ENCODE results near the gene CXCL1. TPM values are rescaled to one million over a fixed set of nuclear protein-coding genes. Genes with fewer than 3 reads are reported as not detected.
A peak's percentile ranks its signal among the peaks of the same experiment; 100 is the strongest.

The CXCL1 gene
- total RNA-seq, 1 donor: 134 TPM

DNA sequence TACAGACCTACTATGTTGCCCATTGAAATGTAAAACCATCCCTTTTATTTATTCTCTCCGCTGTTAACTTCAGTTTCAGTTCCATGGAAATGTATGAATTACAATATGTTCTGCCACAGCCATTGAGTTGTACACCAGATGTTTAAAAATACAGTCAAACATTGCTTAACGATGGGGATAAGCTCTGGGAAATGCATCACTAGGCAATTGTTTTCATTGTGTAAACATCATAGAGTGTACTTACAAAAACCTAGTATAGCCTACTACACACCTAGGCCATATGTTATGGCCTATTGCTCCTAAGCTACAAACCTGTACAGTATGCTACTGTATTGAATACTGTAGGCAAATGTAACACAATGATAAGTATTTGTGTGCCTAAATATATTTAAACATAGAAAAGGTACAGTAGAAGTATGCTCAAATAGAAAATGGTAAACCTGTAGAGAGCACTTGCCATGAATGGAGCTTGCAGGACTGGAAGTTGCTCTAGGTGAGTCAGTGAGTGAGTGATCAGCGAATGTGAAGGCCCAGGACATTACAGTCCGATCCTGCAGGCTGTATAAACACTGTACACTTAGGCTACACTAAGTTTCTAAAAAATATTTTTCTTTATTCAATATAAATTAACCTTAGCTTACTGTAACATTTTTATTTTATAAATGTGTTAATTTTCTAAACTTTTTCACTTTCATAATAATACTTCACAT, 18.8 kb upstream of the CXCL1 start:
- H3K4me3 ChIP-seq (ENCODE audit: low read depth, low read length): no peak overlapping the region
- TF ChIP-seq, protein P1, sequence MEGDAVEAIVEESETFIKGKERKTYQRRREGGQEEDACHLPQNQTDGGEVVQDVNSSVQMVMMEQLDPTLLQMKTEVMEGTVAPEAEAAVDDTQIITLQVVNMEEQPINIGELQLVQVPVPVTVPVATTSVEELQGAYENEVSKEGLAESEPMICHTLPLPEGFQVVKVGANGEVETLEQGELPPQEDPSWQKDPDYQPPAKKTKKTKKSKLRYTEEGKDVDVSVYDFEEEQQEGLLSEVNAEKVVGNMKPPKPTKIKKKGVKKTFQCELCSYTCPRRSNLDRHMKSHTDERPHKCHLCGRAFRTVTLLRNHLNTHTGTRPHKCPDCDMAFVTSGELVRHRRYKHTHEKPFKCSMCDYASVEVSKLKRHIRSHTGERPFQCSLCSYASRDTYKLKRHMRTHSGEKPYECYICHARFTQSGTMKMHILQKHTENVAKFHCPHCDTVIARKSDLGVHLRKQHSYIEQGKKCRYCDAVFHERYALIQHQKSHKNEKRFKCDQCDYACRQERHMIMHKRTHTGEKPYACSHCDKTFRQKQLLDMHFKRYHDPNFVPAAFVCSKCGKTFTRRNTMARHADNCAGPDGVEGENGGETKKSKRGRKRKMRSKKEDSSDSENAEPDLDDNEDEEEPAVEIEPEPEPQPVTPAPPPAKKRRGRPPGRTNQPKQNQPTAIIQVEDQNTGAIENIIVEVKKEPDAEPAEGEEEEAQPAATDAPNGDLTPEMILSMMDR (IDR thresholded peaks at IDR 0.05; ENCODE audit: insufficient read depth, low read depth, low read length): no peak
- DNase-seq (ENCODE audit: low read depth): no peak

DNA sequence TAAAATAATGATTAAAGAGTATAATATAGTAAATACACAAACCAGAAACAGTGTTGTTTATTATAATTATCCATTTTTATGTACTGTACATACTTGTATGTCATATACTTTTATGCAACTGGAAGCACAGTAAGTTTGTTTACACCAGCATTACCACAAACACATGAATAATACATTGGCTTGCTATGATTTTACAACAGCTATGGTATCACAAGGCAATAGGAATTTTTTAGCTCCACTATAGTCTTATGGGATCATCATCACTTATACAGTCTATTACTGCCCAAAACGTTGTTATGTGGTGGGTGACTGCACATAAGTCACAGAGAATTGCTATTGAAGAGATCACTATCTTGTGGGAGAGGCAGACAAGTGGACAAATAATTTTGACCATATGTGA, 17.9 kb upstream of the CXCL1 start:
- H3K4me3 ChIP-seq (ENCODE audit: low read depth, low read length): no peak overlapping the region
- TF ChIP-seq, protein P1 (IDR thresholded peaks at IDR 0.05; ENCODE audit: insufficient read depth, low read depth, low read length): no peak
- no peak for DNase-seq (ENCODE audit: low read depth)

DNA sequence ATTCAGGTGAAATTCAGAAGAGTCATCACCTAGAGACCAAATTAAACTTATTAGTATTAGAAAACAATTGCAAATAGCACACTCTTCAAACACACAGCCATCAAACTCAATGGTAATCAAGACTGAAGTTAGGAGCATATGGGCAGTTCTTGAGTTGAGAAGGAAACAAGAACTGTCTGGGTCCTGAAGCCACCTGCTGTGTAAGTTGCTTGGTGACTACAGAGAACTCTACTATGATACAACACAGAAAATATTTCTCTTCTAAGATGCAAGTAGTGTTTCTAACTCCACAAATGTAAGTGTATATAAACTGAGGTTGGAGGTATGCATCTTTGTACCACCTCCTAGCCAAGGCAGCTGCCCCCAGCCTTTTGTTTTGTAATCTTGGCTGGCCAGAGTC, 16.4 kb upstream of the CXCL1 start:
- no peak for DNase-seq (ENCODE audit: low read depth)
- no peak overlapping the region for H3K4me3 ChIP-seq (ENCODE audit: low read depth, low read length)
- TF ChIP-seq, protein P1 (IDR thresholded peaks at IDR 0.05; ENCODE audit: insufficient read depth, low read depth, low read length): no peak

DNA sequence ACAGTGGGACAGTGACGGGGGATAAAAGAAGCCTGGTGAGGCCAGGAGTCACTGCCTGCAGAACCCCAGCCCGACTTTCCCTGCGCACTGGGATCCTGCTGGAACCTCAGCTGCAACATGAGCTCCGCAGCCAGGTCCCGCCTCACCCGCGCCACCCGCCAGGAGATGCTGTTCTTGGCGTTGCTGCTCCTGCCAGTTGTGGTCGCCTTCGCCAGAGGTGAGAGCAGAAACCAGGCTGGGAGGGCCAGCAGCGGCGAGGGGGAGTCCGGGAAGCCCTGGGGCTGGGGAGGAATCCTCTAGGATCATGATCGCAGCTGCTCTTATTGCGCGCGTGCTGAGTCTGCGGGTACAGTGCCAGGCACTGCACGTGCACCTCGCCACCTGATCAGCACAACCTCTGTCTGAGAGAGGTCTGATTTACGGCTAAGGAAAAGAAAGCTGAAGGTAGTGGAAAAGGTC, 15.9 kb upstream of the CXCL1 start, which contains the start of gene PF4V1:
PF4V1 (plus strand) TSS at position 51 of the 459 bp plus-strand sequence; CDS start at position 118, 67 bp downstream.
- TF ChIP-seq, protein P1 (IDR thresholded peaks at IDR 0.05; ENCODE audit: insufficient read depth, low read depth, low read length): peak; percentile 31
- H3K4me3 ChIP-seq (ENCODE audit: low read depth, low read length): peak within 1 kb of the TSS; percentile 20
- no peak for DNase-seq (ENCODE audit: low read depth)

DNA sequence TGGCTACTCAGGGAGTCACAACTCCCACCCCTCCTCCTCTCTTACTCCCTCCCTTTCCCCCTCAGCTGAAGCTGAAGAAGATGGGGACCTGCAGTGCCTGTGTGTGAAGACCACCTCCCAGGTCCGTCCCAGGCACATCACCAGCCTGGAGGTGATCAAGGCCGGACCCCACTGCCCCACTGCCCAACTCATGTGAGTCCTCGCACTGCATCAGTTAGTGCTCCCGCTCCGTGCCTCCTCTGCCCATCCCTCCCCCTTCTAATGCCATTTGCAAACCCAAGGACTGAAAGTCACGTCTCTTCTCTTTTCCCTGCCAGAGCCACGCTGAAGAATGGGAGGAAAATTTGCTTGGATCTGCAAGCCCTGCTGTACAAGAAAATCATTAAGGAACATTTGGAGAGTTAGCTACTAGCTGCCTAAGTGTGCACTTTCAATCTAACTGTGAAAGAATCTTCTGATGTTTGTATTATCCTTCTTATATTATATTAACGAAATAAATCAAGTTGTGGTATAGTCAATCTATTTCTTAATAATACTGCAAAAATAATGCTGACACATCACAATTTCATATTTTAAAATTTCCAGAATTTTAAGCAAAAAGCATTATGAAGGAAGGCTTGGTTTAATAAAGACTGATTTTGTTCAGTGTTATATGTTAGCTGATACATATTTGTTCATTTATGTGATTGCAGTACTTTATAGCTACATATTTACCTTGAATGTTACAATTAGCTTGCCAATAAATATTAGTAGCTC, 15.3 kb upstream of the CXCL1 start:
- DNase-seq (ENCODE audit: low read depth): no peak
- TF ChIP-seq, protein P1 (IDR thresholded peaks at IDR 0.05; ENCODE audit: insufficient read depth, low read depth, low read length): no peak
- H3K4me3 ChIP-seq (ENCODE audit: low read depth, low read length): no peak overlapping the region

DNA sequence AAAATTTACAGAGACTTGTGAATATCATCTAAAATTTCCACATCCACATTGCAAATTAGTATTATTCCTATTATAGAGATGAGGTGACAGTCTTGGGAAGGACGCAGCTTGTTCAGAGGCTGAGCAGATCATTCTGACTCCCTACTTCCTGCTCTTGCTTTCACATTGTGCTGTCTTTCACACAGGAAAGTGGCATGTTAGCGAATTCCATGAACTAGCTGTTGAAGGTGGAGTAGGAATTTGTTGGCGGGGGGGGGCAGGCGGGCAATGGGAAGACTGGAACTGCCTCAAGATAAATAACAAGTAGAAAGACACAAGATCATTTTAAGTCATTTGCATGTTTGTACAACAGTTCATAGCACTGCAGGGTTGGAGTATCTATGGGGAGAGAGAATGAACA, 13.8 kb upstream of the CXCL1 start:
- TF ChIP-seq, protein P1 (IDR thresholded peaks at IDR 0.05; ENCODE audit: insufficient read depth, low read depth, low read length): no peak
- no peak overlapping the region for H3K4me3 ChIP-seq (ENCODE audit: low read depth, low read length)
- DNase-seq (ENCODE audit: low read depth): no peak
